Iris pigment epithelial cell (primary cell): ENCODE results near the gene RBM42.
"Not testable (repeated sequence)": the region's sequence is repeated elsewhere in the genome, so short reads cannot be mapped to it uniquely, and the experiment has no call there.

Source experiments
- DNase-seq: peaks from one replicate; pipeline ENCODE4 v3.0.0-alpha.2; 2011; ENCODE audit warnings: low read depth

Gene RBM42, protein sequence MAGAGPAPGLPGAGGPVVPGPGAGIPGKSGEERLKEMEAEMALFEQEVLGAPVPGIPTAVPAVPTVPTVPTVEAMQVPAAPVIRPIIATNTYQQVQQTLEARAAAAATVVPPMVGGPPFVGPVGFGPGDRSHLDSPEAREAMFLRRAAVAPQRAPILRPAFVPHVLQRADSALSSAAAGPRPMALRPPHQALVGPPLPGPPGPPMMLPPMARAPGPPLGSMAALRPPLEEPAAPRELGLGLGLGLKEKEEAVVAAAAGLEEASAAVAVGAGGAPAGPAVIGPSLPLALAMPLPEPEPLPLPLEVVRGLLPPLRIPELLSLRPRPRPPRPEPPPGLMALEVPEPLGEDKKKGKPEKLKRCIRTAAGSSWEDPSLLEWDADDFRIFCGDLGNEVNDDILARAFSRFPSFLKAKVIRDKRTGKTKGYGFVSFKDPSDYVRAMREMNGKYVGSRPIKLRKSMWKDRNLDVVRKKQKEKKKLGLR

DNA sequence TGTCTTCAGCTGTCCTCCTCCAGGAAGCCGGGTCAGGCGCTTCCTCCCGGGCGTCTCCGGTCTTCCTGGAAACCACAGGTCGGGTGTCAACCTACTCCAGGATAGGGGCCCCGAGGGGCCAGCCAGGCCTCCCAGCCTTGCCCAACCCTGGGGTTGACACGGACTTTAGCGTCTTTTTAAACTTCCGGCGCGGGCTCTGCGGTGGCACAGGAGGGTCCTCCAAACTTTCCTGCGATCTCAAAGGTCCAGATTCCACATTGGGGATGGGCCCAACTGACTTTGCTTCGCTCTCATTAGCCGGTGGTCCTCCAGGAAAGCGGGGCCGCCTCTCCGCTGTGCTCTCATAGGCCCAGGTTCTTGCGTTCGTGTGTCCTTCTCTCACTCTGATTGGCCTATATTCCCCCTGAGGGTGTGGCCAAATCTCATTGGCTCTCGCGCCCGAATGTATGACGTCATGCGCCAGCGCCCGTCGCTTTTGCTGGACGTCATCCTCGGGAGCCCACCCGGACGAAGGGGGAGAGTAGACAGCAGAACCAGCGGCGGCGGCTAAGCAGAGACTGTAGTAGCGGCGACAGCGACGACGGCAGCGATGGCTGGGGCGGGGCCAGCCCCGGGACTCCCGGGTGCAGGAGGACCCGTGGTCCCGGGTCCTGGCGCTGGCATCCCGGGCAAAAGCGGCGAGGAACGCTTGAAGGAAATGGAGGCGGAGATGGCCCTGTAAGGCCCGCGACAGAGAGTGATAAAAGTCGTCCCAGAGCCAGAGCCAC lies at the start of gene RBM42:
RBM42 (plus strand) TSS at position 472 of the 767 bp plus-strand sequence; CDS start at position 590, 118 bp downstream.
- peak; percentile 99 for DNase-seq

DNA sequence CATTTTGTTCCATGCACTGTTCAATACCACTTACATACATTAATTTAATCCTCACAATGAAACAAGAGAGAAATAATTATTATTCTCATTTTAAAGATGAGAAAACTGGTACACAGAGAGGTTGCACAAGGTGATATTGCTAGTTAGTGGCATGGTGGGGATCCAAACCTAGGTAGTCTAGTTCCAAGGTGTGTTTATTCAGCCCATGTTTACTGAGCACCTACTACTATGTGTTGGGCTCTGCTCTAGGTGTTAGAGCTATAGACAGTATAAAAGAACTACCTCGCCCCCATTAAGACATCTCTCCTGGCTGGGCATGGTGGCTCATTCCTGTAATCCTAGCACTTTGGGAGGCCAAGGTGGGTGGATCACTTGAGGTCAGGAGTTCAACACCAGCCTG lies 46.1 kb upstream of the RBM42 start:
- DNase-seq: no peak

DNA sequence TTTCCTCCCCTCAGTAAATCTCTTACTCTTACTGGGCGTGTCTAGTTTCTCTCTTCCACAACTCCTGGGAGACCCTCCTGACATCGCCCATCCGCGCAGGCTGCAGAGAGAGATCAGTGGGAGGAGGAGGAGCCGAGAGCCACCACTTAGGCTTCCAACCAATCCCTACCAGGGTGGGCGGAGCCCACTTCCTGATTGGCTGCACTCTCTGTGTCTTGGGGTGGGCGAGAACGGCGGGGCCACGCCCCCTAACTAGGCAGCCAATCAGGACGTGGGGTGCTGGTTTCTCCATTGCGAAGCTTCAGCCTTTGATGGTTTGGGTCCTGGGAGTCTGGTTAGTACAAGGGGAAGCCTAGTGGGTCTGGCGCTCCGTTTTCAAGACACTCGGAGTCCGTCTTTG lies 43.0 kb upstream of the RBM42 start, which contains the start of gene PMIS2:
PMIS2 (plus strand) TSS at position 326 of the 400 bp plus-strand sequence. CDS start 87 bp downstream, outside the sequence.
- DNase-seq: peak; percentile 9

DNA sequence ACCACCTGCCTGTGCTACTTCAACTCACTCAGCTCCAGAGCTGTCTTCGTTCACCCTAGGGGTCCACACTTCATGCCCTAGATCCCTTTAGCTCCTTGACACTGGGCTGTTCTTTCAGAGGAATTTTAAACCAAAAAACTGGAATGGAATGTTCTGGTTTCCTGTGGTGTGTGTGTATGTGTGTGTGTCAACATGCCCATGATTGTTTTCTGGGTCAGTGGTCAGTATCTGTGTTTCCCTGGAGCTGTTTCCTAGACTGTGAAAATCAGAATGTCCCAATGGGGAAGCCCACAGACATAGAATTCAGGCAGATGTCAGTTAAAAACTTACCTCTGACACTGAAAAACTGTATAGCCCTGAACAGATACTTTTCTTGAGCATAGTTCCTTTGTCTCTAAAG lies 41.5 kb upstream of the RBM42 start:
- DNase-seq: peak; percentile 40

DNA sequence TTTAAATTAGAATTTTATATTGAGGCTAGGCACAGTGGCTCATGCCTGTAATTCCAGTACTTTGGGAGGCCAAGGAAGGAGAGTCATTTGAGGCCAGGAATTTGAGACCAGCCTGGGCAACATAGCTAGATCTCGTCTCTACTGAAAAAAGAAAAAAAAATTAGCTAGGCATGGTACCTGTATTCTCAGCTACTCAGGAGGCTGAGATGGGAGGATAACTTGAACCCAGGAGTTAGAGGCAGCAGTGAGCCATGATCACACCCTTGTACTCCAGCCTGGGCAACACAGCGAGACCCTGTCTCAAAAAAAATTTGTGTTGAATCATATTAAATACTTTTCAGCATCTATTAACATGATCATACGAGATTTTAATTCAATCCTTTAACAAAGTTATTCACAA lies 38.0 kb upstream of the RBM42 start:
- no peak for DNase-seq

DNA sequence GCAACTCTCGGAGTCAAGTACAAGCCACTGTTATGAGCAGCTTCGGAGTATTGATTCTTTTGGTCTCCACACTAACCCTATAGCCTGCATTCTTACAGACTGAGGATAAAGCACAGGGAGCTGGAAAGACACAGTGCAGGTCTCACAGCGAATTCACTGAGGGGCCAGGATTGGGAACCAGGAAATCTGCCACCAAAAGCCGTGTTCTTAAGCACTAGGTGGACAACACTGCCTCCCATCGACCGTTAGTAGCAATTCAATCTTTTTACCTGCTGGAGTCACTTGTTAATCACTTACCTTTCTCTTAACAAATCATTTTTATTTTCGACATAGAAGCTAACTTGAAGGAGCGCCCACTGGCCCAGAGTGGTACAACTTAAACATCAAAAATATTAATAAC lies 36.6 kb upstream of the RBM42 start:
- DNase-seq: peak; percentile 51

DNA sequence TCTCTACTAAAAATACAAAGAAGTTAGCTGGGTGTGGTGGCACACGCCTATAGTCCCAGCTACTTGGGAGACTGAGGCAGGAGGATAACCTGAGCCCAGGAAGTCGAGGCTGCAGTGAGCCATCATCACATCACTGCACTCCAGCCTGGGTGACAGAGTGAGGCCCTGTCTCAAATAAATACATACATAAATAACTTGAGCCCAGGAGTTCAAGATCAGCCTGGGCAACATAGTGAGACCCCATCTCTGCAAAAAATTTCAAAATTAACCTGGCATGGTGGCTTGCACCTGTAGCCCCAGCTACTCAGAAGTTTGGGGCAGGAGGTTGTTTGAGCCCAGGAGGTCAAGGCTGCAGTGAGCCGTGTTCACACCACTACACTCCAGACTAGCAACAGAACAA lies 33.8 kb upstream of the RBM42 start:
- DNase-seq: not testable (repeated sequence)

DNA sequence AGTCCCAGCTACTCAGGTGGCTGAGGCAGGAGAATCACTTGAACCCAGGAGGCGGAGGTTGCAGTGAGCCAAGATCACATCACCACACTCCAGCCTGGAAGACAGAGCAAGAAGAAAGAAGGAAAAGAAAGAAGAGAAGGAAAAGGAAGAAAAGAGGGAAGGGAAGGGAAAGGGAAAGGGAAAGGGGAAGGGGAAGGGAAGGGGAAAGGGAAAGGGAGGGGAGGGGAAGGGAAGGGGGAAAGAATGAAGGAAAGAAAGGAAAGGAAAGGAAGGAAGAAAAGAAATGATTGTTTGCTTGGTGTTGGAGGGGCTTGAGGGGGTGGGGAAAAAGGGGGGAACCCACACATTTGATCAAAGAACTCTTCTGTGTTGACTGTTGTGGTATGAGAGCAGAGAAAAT lies 32.9 kb upstream of the RBM42 start:
- no peak for DNase-seq

DNA sequence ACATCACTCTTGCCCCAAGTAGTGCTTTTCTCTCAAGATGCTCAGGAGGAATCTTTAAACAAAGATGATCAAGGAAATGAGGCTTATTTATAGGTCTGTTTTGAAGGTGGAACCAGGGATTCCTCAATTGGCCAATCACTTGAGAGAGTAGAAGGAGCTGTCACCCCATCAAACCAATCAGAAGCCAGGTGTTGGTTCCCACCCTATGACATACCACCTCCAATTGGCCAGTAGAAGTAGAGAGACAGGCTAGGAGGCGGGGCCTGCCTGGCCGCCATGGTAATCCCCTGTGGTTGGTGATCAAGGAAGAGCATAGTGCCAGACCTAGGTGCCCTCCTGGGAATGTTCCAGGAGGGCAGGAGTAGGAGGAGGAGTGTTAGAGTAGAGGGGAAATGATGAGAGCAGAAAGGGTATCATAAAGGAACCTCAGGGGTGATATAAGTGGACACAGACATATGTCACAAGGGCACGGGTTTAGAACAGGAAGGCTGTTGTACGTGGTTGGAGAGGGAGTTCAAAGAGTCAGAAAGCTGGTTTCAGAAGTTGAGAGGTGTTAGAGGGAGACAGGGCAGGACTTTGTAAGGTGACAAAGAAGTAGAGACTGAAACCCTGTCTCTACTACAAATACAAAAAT lies 32.4 kb upstream of the RBM42 start:
- DNase-seq: peak; percentile 21

DNA sequence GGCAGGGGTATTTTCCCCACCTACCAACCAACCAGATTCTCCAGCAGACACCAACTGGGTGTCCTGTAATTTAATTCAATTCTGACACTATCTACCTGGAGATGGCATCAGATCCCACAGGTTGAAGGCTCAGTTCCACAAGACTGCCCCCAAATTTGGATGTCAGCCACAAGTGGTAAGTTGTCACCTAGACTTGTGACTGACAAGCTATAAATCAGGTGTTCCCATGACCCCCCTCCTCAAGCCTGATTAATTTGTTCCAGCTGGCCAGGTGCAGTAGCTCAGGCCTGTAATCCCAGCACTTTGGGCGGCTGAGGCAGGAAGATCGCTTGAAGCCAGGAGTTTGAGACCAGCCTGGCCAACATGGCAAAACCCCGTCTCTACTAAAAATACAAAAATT lies 26.9 kb upstream of the RBM42 start:
- no peak for DNase-seq

DNA sequence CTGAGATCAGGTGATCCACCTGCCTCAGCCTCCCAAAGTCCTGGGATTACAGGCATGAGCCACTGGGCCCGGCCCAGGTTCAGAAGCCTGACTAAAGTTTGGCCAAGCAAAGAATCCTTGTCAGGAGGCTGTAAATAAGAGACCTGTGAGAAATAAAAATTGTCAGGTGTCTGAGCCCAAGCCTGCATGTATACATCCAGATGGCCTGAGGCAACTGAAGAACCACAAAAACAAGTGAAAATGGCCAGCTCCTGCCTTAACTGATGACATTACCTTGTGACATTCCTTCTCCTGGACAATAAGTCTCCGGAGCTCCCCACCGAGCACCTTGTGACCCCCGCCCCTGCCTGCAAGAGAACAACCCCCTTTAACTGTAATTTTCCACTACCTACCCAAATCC lies 24.4 kb upstream of the RBM42 start:
- DNase-seq: not testable (repeated sequence)

DNA sequence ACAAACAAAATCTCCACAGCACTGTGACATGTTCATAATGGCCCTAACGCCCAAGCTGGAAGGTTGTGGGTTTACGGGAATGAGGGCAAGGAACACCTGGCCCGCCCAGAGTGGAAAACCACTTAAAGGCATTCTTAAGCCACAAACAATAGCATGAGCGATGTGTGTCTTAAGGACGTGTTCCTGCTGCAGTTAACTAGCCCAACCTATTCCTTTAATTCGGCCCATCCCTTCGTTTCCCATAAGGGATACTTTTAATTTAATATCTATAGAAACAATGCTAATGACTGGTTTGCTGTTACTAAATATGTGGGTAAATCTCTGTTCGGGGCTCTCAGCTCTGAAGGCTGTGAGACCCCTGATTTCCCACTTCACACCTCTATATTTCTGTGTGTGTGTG lies 21.7 kb upstream of the RBM42 start:
- not testable (repeated sequence) for DNase-seq

DNA sequence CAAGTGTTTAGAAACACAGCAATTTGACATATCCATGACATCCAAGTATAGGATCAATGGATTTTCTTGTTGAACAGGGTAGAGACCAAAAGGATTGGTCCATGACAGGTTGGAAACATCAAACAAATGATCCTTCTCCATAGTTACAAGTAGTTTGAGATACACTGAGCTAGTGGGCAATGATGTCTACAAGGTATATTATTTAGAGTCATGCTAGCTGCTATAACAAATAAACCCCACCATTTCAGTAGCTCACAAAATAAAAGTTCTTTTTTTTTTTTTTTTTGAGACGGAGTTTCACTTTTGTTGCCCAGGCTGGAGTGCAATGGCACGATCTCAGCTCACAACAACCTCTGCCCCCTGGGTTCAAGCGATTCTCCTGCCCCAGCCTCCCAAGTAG lies 21.2 kb upstream of the RBM42 start:
- DNase-seq: no peak

DNA sequence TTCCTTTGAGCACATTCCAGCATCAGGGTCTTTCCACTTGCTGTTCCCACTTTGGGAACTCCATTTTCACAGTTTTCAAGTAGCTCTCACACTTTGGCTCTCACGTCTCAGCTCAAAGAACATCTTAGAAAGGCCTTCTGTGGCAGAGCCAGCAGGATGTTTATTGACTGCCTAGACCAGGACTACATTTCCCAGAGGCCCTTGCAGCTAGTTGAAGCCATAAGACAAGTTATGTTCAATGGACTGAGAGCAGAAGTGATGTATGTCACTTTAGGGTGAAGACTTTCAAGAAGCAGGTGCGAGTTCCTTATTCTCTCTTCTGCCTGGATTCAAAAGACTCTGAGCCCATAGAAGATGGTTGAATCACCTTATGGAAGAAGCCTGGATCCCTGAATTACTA lies 20.6 kb upstream of the RBM42 start:
- peak; percentile 25 for DNase-seq

DNA sequence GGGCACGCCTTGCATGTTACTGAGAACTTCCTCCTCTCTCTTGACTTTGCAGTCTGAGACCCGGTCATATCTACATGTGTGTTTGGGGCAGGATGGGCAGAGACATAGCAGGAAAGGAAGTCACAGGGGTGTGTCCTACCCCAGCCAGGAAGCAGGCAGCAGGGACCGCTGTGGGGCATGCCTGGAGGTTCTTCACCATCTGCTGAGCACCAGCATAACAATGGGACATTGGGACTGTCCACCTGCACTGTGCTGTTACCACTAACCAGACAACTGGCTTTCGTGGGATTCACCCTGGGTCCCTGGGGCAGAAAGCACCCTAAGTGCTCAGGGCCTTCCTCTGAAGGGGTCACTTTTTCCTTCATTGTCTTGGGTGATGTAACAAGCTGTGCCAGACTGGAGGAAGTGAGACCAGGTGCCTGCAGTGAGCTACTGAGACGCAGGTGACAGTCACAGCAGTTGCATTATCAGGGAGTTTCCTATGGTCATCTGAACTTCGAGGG lies 18.9 kb upstream of the RBM42 start:
- no peak for DNase-seq

DNA sequence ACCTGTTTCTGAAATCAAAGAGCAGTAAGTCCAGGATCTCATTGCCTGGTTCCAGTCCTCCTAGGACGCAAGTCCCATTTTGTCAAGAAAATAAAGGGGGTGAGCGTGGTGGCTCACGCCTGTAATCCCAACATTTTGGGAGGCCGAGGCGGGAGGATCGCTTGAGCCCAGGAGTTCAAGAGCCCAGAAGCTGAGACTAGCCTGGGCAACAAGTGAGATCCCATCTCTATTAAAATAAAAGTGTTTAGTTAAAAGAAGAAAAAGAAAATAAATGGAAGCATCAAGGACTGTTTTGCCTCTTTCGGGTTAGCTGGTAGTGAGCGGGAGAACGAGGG lies 16.6 kb upstream of the RBM42 start:
- DNase-seq: no peak

DNA sequence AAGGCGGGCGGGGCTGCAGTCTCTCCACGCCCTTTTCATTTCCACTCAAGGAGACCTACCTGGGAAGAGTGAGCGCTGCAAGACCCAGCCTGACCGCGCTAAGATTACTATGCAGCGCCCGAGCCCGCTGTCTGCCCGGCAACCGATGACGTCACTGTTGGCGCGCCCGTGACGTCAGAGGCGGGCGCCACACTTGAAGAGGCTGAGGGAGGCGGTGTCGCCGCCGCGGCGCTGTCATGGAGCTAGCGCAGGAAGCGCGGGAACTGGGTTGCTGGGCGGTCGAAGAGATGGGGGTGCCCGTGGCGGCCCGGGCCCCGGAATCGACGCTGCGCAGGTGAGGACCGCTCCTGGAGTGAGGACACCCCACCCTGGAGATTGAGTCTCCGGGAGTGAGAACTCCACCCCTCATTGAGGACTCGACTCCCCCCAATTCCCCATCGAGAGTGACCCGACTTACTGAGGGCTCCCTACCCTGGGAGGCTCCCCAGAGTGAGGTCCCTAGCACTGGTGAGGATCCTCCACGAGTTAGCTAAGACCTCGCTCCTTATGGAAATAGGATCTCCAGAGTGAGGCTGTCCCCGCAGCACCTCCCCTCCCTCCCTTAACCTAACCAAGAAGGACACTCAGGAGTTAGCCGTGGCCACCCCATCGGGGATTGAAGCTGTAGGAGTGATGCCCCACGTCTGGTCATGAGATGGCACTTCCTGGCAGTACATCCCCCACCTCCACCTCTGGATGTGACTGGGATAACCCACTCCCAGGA lies 16.1 kb upstream of the RBM42 start, which contains the start of gene HAUS5:
HAUS5 (plus strand) TSS at position 177 of the 763 bp plus-strand sequence; CDS start at position 237, 60 bp downstream.
- DNase-seq: peak; percentile 87

DNA sequence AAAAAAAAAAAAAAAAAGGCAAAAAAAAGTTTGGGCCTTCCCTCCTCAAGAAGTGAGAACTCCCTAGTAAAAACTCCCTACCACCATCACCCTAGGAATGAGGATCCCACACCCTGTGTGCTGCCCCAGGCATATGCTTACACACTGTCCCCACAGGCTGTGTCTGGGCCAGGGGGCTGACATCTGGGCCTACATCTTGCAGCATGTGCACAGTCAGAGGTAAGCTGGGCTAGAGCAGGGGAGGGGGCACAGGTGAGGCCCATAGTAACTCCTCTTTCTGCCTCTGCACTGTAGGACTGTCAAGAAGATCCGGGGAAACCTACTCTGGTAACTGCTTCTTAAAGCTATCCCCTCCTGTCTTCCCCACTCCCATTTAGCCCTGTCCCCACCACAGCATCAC lies 15.3 kb upstream of the RBM42 start:
- DNase-seq: no peak

DNA sequence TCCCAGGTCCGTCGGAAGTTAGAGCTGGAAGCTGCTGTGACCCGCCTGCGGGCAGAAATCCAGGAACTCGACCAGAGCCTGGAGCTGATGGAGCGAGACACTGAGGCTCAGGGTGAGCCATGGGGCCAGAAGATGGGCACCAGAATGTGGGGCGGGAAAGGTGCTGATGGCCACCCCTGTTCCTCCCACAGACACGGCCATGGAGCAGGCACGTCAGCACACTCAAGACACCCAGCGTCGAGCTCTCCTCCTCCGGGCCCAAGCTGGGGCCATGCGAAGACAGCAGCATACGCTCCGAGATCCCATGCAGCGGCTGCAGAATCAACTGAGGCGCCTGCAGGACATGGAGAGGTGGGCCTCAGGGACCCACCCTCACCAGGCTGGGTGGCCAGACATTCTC lies 13.8 kb upstream of the RBM42 start:
- DNase-seq: no peak

DNA sequence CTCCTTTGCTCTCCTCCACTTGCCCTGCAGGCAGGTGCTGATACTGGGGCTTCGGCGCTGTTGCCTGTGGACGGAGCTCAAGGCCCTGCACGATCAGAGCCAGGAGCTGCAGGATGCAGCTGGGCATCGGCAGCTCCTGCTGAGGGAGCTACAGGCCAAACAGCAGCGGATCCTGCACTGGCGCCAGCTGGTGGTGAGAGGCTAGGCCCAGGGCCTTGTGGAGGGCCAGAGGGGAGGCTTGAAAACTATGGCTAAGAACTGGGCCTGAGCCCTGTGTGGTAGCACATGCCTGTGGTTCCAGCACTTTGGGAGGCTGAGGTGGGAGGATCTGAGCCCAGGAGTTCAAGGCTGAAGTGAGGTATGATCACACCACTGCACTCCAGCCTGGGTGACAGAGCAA lies 10.0 kb upstream of the RBM42 start:
- no peak for DNase-seq

DNA sequence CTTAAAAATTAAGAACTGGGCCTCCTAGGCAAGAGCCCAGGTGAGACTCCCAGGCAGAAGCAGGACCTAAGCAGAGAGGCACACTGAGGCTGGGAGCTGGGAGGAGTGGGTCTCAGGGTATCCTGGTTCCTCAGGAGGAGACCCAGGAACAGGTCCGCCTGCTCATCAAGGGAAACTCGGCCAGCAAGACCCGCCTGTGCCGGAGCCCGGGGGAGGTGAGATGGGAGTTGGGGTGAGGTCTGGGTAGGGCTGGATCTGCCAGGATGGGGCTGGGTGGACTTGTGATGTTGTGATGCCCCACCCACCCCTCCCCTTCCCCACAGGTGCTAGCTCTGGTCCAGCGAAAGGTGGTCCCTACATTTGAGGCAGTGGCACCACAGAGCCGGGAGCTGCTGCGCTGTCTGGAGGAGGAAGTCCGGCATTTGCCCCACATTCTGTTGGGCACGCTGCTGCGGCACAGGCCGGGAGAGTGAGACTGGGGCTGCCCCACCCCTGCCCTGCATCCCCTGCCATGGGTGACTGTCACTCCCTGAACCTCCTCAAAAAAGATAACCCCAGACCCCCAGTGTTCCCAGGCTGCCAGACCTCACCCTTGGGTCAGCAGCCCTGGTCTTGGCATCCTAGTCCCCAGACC lies 9.4 kb upstream of the RBM42 start:
- DNase-seq: no peak
